Camera-type eye (tissue), 1 donor: ENCODE measurements around the gene MEF2D. TPM values are rescaled to one million over a fixed set of nuclear protein-coding genes. Genes with fewer than 3 reads are reported as not detected.

Experiments
- total RNA-seq: library from RNA; depleted of rRNA; stranded (reverse); fragments of >200 nt; gene quantifications from one replicate; pipeline ENCODE4 v1.2.3, GENCODE V29; 2014

Gene MEF2D
- 27.3 TPM for total RNA-seq

GRCh38 chr1:156500543-156500792, at the start of gene MEF2D:
TSS of gene MEF2D (minus strand) at chr1:156500775. CDS start at chr1:156483292, 17,483 bp downstream.

Other genes starting within 250 kb of the MEF2D start
- gene SMG5, start 217.9 kb downstream of the MEF2D start, total RNA-seq, result 63.6 TPM
- gene TMEM79, start 216.4 kb downstream of the MEF2D start, total RNA-seq, result 3.7 TPM
- 16.9 TPM for gene GLMP, start 205.1 kb downstream of the MEF2D start, total RNA-seq
- gene VHLL, start 201.5 kb downstream of the MEF2D start, total RNA-seq, result not detected
- 259 TPM for gene CCT3, start 162.5 kb downstream of the MEF2D start, total RNA-seq
- gene TSACC, start 162.2 kb downstream of the MEF2D start, total RNA-seq, result not detected
- not detected for gene RHBG, start 131.6 kb downstream of the MEF2D start, total RNA-seq
- gene IQGAP3, start 71.8 kb upstream of the MEF2D start, total RNA-seq, result 8.4 TPM
- gene TTC24, start 78.9 kb upstream of the MEF2D start, total RNA-seq, result not detected
- 39.7 TPM for gene NAXE, start 91.0 kb upstream of the MEF2D start, total RNA-seq
- 7.3 TPM for gene GPATCH4, start 100.7 kb upstream of the MEF2D start, total RNA-seq
- not detected for gene HAPLN2, start 118.6 kb upstream of the MEF2D start, total RNA-seq
- gene BCAN, start 141.3 kb upstream of the MEF2D start, total RNA-seq, result 5.2 TPM
- gene NES, start 176.6 kb upstream of the MEF2D start, total RNA-seq, result 87.1 TPM
- gene CRABP2, start 204.8 kb upstream of the MEF2D start, total RNA-seq, result 117 TPM
- 17.8 TPM for gene METTL25B, start 227.7 kb upstream of the MEF2D start, total RNA-seq
- 14.7 TPM for gene ISG20L2, start 228.0 kb upstream of the MEF2D start, total RNA-seq
- 20.5 TPM for gene MRPL24, start 240.3 kb upstream of the MEF2D start, total RNA-seq